IMR-90 (cell line): Measurements from ENCODE around the gene DTHD1. TPM values are rescaled to one million over a fixed set of nuclear protein-coding genes. Genes with fewer than 3 reads are reported as not detected.

ENCODE experiments used
- ATAC-seq: fragments of 200-7000 bp; cut with Tn5 transposase; 2 replicates; pipeline ENCODE4 v1.9.1; 2020; ENCODE audit warnings: low read depth, mild to moderate bottlenecking, moderate library complexity
- BruUV-seq: library from RNA; stranded (reverse); fragments of 400-500 nt; replicated peaks from 2 replicates; lab custom pipeline; 2021; lab: Mats Ljungman, UMichigan
- CTCF ChIA-PET: fragments of 300-600 bp; formaldehyde crosslinking; extraction: SDS; loops from one replicate; lab custom pipeline; 2021; ENCODE audit warnings: antibody characterized with exemption; lab: Yijun Ruan, JAX
- POLR2A ChIA-PET: fragments of 300-600 bp; sonication (Branson Sonifier 250); formaldehyde crosslinking; loops from one replicate; lab custom pipeline; 2022; ENCODE audit warnings: antibody characterized with exemption; ENCODE audit not compliant: unreplicated experiment; lab: Charles Lee
- DNase-seq: peaks from one replicate; pipeline ENCODE4 v3.0.0; 2013
- H2AFZ ChIP-seq: replicated peaks from 2 replicates; pipeline ENCODE3; 2013; ENCODE audit warnings: low read length, mild to moderate bottlenecking; ENCODE audit not compliant: poor library complexity
- H2AK5ac ChIP-seq: 2 replicates; pipeline ENCODE4 v1.6.1; 2013; ENCODE audit warnings: low read depth, low read length, inconsistent platforms
- H2AK9ac ChIP-seq: replicated peaks from 2 replicates; pipeline ENCODE3; 2013; ENCODE audit warnings: mild to moderate bottlenecking, low read depth, low read length, moderate library complexity; ENCODE audit not compliant: poor library complexity
- H2BK120ac ChIP-seq: 2 replicates; pipeline ENCODE4 v1.6.1; 2013; ENCODE audit warnings: low read depth, low read length, inconsistent platforms
- H2BK15ac ChIP-seq: 3 replicates; pipeline ENCODE4 v1.6.1; 2013; ENCODE audit warnings: low read depth, low read length, inconsistent platforms
- H2BK20ac ChIP-seq: 2 replicates; pipeline ENCODE4 v1.6.1; 2013; ENCODE audit warnings: low read depth, mild to moderate bottlenecking, inconsistent platforms, low read length, moderate library complexity
- H2BK5ac ChIP-seq: 2 replicates; pipeline ENCODE4 v1.6.1; 2013; ENCODE audit warnings: mild to moderate bottlenecking, low read depth, low read length, inconsistent platforms; ENCODE audit not compliant: poor library complexity, severe bottlenecking
- H3K14ac ChIP-seq: replicated peaks from 2 replicates; pipeline ENCODE4 v1.6.1; 2013; ENCODE audit warnings: low read depth, low read length, inconsistent platforms
- H3K18ac ChIP-seq: 2 replicates; pipeline ENCODE4 v1.6.1; 2013; ENCODE audit warnings: low read depth, low read length, control low read depth
- H3K23ac ChIP-seq: 2 replicates; pipeline ENCODE4 v1.6.1; 2013; ENCODE audit warnings: low read depth, low read length, inconsistent platforms
- H3K27ac ChIP-seq: 2 replicates; pipeline ENCODE4 v1.5.1; 2013; ENCODE audit warnings: mild to moderate bottlenecking, control low read depth, low read length; ENCODE audit not compliant: insufficient read depth
- H3K27me3 ChIP-seq: 2 replicates; pipeline ENCODE4 v1.6.1; 2013; ENCODE audit warnings: low read length; ENCODE audit not compliant: control insufficient read depth, insufficient read depth
- H3K36me3 ChIP-seq: 2 replicates; pipeline ENCODE4 v1.6.1; 2013; ENCODE audit warnings: low read length, mixed read lengths; ENCODE audit not compliant: control insufficient read depth, insufficient read depth
- H3K4ac ChIP-seq: 2 replicates; pipeline ENCODE4 v1.6.1; 2013; ENCODE audit warnings: low read depth, low read length, inconsistent platforms
- H3K4me1 ChIP-seq: 2 replicates; pipeline ENCODE4 v1.6.1; 2013; ENCODE audit warnings: low read length, mixed read lengths; ENCODE audit not compliant: control insufficient read depth, insufficient read depth
- H3K4me2 ChIP-seq: 2 replicates; pipeline ENCODE4 v1.6.1; 2013; ENCODE audit warnings: low read depth, mild to moderate bottlenecking, control low read depth, low read length, moderate library complexity
- H3K4me3 ChIP-seq: 2 replicates; pipeline ENCODE4 v1.5.1; 2013; ENCODE audit warnings: low read depth, mild to moderate bottlenecking, control low read depth, low read length, moderate library complexity; ENCODE audit not compliant: insufficient read depth
- H3K56ac ChIP-seq: 2 replicates; pipeline ENCODE4 v1.6.1; 2013; ENCODE audit warnings: low read length, inconsistent platforms; ENCODE audit not compliant: insufficient read depth; ENCODE audit errors: extremely low read depth
- H3K79me1 ChIP-seq, 2 experiments: 2 replicates each; pipeline ENCODE4 v1.6.1; 2013; ENCODE audit warnings: low read length in 2 of 2, inconsistent platforms in 1 of 2, low read depth in 1 of 2
- H3K9ac ChIP-seq: 2 replicates; pipeline ENCODE4 v1.6.1; 2013; ENCODE audit warnings: low read depth, low read length, control low read depth
- H3K9me1 ChIP-seq: 2 replicates; pipeline ENCODE4 v1.6.1; 2013; ENCODE audit warnings: low read length, inconsistent platforms; ENCODE audit not compliant: insufficient read depth
- H3K9me3 ChIP-seq: 2 replicates; pipeline ENCODE4 v1.6.1; 2013; ENCODE audit warnings: low read length; ENCODE audit not compliant: control insufficient read depth, insufficient read depth
- H4K20me1 ChIP-seq: 2 replicates; pipeline ENCODE4 v1.6.1; 2013; ENCODE audit warnings: low read length, inconsistent platforms; ENCODE audit not compliant: insufficient read depth
- H4K5ac ChIP-seq: 2 replicates; pipeline ENCODE4 v1.6.1; 2013; ENCODE audit warnings: mild to moderate bottlenecking, low read depth, low read length, control low read depth
- H4K8ac ChIP-seq, 2 experiments: 2 replicates each; pipeline ENCODE4 v1.6.1; 2013; ENCODE audit warnings: low read depth in 2 of 2, low read length in 2 of 2, control low read depth in 1 of 2, inconsistent platforms in 1 of 2
- H4K91ac ChIP-seq: 2 replicates; pipeline ENCODE4 v1.6.1; 2013; ENCODE audit warnings: low read depth, low read length, inconsistent platforms; ENCODE audit not compliant: insufficient read depth
- BHLHE40 ChIP-seq: fragments of 150-350 bp; IDR thresholded peaks from 2 replicates; pipeline ENCODE4 v1.6.1; 2016; ENCODE audit warnings: mild to moderate bottlenecking, low read depth, low read length
- FOS ChIP-seq: fragments of 150-350 bp; IDR thresholded peaks from 2 replicates; pipeline ENCODE4 v1.6.1; 2016; ENCODE audit warnings: low read depth, low read length
- MAFK ChIP-seq: IDR thresholded peaks from 2 replicates; pipeline ENCODE4 v1.6.1; 2012; ENCODE audit warnings: low read depth, low read length, improper control_type of control experiment
- MAZ ChIP-seq: IDR thresholded peaks from 2 replicates; pipeline ENCODE4 v1.6.1; 2012; ENCODE audit warnings: low read depth, mild to moderate bottlenecking, low read length, improper control_type of control experiment, moderate library complexity, borderline replicate concordance
- MXI1 ChIP-seq: IDR thresholded peaks from 2 replicates; pipeline ENCODE4 v1.6.1; 2012; ENCODE audit warnings: low read depth, mild to moderate bottlenecking, low read length, moderate library complexity, borderline replicate concordance
- NFE2L2 ChIP-seq: fragments of 150-350 bp; IDR thresholded peaks from 2 replicates; pipeline ENCODE4 v1.6.1; 2016; ENCODE audit warnings: low read depth, mild to moderate bottlenecking, low read length
- RAD21 ChIP-seq: IDR thresholded peaks from 2 replicates; pipeline ENCODE4 v1.6.1; 2012; ENCODE audit warnings: low read length, improper control_type of control experiment
- RCOR1 ChIP-seq: IDR thresholded peaks from 2 replicates; pipeline ENCODE4 v1.6.1; 2012; ENCODE audit warnings: mild to moderate bottlenecking, low read length, improper control_type of control experiment; ENCODE audit not compliant: insufficient replicate concordance
- USF2 ChIP-seq: fragments of 150-350 bp; IDR thresholded peaks from 2 replicates; pipeline ENCODE4 v1.6.1; 2017; ENCODE audit warnings: mild to moderate bottlenecking, antibody characterized with exemption, low read length, low read depth
- WGBS, 2 experiments: methylation state at CpG; one replicate each; pipeline versions ENCODE4 v1.1.5 to v1.1.7; 2013; ENCODE audit warnings: missing lambda C conversion rate in 2 of 2; ENCODE audit not compliant: insufficient read length in 1 of 2; ENCODE audit errors: extremely low coverage in 2 of 2; 5-methylcytosine and 5-hydroxymethylcytosine counted together
- dilution Hi-C: fragments of 300-500 bp; cut with HindIII; formaldehyde crosslinking; loops from one replicate; pipeline ENCODE4 v1.14.3; 2018; ENCODE audit warnings: low sequenced_read_pairs; ENCODE audit not compliant: unreplicated experiment
- in situ Hi-C: fragments of 300-500 bp; cut with MboI; formaldehyde crosslinking; loops from 3 replicates; pipeline ENCODE4 v1.14.3; 2019; ENCODE audit warnings: low sequenced_read_pairs, inconsistent platforms, mixed read lengths
- intact Hi-C: fragments of 100-400 bp; cut with micrococcal nuclease; formaldehyde crosslinking; loops from 2 replicates; pipeline ENCODE4 v1.10.0; 2022
- polyA plus RNA-seq, 3 experiments: library from polyadenylated mRNA; depleted of rRNA; stranded (reverse); fragments of >200 nt; gene quantifications; 2 replicates each; pipeline ENCODE4 v1.2.3, GENCODE V29; 2012; ENCODE audit warnings: low replicate concordance in 1 of 3
- total RNA-seq: library from RNA; depleted of rRNA; stranded (reverse); fragments of >200 nt; gene quantifications from 2 replicates; pipeline ENCODE4 v1.2.3, GENCODE V29; 2012

The DTHD1 gene
- total and polyA plus RNA-seq, 2 of the 4 experiments (the other 2 are of a cell fraction), result not detected

- Histone ChIP-seq H3K56ac (no peak overlapping the region), H4K5ac (no peak overlapping the region), H3K27ac (no peak overlapping the region), H3K79me1 (no peaks in the 10 kb centered on the region), H3K23ac (no peak overlapping the region), H3K4ac (no peak overlapping the region), H3K4me2 (no peak overlapping the region), H3K9me3 (no peaks in the 10 kb centered on the region), H2BK120ac (no peak overlapping the region), H2AFZ (no peak overlapping the region), H4K8ac (no peak overlapping the region), H3K14ac (no peak overlapping the region), H2AK9ac (no peak overlapping the region), H2AK5ac (no peak overlapping the region), H4K91ac (no peak overlapping the region), H2BK5ac (no peak overlapping the region), H3K9ac (no peak overlapping the region), H2BK15ac (no peak overlapping the region), H3K9me1 (no peaks in the 10 kb centered on the region), H3K27me3 (no peaks in the 10 kb centered on the region), H3K36me3 (no peaks in the 10 kb centered on the region), H3K4me1 (no peaks in the 10 kb centered on the region), H3K4me3 (no peak overlapping the region), H2BK20ac (no peak overlapping the region), H4K20me1 (no peaks in the 10 kb centered on the region), H3K18ac (no peak overlapping the region)
- no TSS peak for BruUV-seq
- dilution Hi-C loops (no loop called here), intact Hi-C loops (no loop called here), in situ Hi-C loops (no loop called here)
- POLR2A ChIA-PET, result no interaction called here
- TF ChIP-seq NFE2L2, result no peak
- TF ChIP-seq MAFK, result no peak
- TF ChIP-seq RAD21, result no peak
- TF ChIP-seq FOS, result no peak
- TF ChIP-seq RCOR1, result no peak
- TF ChIP-seq MXI1, result no peak
- no peak for TF ChIP-seq BHLHE40
- no peak for TF ChIP-seq USF2
- no peak for TF ChIP-seq MAZ
- ATAC-seq, result no peak
- no peak for DNase-seq
- CTCF ChIA-PET, result no interaction called here
- no CpG with 5 or more reads among the region's 2 CpGs for WGBS, 2 experiments
Measured at GRCh38 chr4:36290641-36291040, 9.2 kb downstream of the DTHD1 start.
